Myocyte (in vitro differentiated cells): ENCODE data around the gene VPS52. TPM values are rescaled to one million over a fixed set of nuclear protein-coding genes. Genes with fewer than 3 reads are reported as not detected.

Experiments used
- DNase-seq: peaks from one replicate; pipeline ENCODE4 v3.0.0-alpha.2; 2012; ENCODE audit warnings: low read depth
- total RNA-seq: library from RNA; depleted of rRNA; stranded (reverse); fragments of >200 nt; gene quantifications from 2 replicates; pipeline ENCODE4 v1.2.3, GENCODE V29; 2014

VPS52 gene
- total RNA-seq, 1 donor from 2014 or later, result 45.9 TPM

DNA sequence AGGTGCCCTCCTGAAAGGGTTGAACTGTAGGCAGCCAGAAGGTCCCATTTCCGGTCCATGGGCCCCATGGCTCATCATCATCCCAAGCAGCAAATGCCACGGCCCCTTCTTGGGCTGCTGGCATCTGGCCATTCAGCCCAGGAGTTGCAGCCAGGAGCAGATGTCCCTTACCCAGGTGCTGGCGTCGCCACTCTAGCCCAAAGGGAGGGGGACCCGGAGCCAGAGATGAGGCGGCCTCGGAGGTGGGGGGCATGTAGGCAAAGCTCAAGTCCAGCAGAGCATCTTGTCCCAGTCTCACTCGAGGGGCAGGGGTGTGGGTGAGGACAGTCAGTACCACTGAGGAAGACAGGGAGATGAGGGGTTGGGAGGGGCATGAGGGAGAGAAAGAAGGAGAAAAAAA, 33.4 kb upstream of the VPS52 start:
- no peak for DNase-seq

DNA sequence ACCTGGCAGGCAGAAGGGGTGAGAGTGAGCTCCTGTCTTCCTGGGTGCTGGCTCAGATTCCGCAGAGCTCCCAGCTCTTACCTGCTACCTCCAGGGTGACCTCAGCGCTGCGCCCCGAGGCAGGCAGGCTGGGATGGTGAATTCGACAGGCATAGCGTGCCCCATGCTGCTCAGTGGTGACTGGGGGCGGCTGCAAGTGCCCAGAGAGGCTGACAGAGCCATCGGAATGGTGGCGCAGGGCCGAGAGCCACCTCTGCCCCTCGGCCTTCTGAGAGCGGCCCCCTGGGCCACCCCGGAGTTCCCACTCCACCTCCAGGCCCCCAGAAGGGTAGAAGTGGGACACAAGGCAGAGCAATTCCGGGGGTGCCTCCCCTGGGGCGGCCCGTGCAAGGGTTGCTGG, 32.5 kb upstream of the VPS52 start:
- no peak for DNase-seq

GRCh38 chr6:33301877-33302276, 30.2 kb upstream of the VPS52 start:
- DNase-seq, result no peak

DNA sequence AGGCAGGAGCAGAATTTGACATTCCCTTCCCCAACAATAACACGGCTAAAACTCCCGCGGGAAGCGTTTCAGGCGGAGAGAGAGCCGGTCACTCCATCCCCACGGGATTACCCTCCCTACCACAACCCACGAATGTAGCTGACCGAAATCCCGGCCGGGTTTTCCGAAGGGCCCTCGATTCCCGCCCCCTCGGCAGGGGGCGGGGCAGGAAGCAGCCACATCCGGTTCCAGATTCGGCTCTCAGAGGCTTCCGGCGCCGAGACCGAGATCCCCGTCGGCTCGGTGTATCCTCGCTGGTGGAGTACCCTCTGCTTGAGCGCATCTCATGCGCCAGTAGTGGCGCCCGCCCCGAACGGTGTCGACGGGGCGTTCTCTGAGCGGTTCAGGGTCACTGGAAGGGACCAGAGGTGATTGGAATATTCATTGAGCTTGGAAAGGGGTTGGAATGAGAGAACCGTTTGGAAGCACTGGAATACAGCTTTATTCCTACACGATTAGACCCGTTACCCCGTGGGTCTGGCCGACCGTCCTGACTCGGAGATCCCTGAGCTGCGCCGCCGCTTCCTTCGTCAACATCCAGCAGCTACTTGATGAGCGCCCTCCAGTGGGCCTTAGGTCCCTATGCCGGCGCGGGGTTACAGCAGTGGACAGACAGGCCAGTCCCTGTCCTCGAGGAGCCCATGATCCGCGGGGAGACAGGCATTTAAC, 27.7 kb upstream of the VPS52 start:
- DNase-seq, result peak; percentile 96

GRCh38 chr6:33298773-33299236, 27.1 kb upstream of the VPS52 start, which contains the start of gene RGL2:
Gene RGL2 (minus strand): TSS chr6:33298942. CDS start chr6:33298610, 332 bp downstream.
- DNase-seq, result peak; percentile 79

DNA sequence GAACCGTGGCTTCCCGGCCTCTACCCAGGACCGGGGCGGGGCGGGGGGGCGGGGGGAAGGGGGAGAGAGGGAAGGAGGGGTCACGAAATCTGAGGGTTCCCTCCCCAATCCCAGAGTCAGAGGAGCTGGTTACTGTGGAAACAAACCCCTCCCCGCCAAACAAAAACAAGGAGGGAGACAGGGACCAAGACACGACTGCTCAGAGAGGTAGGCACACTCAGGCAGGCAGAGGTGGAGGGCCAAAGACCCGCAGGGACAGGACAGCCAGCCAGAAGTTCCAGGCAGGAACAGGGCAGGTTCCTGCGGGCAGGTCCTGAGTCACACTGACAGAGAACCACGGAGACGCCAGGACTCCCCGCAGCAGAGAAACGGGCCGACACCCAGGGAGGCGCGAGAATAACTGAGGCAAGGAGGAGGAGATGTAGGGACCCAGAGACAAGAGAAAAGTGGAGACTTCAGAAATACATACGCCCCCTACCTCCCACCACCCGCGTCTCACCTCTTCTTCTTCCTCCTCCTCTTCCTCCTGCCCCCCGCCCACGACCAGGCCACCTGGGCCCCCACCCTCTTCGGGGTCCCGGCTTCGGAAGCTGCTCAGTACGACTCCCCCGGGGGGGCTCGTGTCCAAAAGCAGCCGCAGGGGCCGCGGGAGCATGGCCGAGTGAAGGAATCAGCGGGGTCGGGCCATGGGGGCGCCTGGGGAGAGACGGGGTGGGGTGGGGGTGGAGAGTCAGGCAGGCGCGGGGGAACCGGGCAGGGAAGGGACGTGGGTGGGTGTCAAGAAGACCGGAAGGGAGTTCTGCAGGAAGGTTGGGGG, 26.5 kb upstream of the VPS52 start:
- DNase-seq, result peak; percentile 82

- DNase-seq, result no peak
Observed at GRCh38 chr6:33297406-33297955, 25.8 kb upstream of the VPS52 start.

DNA sequence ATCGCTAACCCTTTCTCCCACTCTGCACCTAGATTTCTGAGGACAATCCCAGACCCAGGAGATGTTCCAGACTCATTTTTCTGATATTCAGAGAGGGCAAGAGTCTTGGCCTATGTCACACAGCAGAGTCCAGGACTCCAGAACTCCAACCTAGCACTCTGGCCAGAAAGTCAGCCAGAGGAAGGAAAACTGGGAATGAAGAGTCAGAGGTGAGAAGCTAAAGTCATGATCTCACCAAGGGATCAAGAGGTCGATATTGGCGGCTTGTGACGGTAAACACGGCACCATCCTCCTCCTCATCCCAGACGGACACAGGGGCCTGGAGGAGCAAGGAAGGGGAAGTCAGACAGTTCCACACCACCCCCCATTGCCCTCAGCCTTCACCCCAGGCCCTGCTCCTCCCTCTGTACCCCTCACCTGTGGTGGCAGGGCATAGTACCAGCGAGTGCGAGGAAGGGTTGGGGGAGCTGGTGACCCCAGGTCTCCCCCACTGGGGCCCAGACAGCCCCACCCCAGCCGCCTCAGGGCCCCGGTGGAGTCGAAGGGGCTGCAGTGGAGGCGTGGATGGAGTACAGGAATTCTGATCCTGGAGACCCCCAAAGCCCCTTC, 25.2 kb upstream of the VPS52 start:
- no peak for DNase-seq

GRCh38 chr6:33295621-33296369, 24.1 kb upstream of the VPS52 start:
- no peak for DNase-seq

- DNase-seq, result no peak
Observed at GRCh38 chr6:33294086-33294823, 22.6 kb upstream of the VPS52 start.

DNA sequence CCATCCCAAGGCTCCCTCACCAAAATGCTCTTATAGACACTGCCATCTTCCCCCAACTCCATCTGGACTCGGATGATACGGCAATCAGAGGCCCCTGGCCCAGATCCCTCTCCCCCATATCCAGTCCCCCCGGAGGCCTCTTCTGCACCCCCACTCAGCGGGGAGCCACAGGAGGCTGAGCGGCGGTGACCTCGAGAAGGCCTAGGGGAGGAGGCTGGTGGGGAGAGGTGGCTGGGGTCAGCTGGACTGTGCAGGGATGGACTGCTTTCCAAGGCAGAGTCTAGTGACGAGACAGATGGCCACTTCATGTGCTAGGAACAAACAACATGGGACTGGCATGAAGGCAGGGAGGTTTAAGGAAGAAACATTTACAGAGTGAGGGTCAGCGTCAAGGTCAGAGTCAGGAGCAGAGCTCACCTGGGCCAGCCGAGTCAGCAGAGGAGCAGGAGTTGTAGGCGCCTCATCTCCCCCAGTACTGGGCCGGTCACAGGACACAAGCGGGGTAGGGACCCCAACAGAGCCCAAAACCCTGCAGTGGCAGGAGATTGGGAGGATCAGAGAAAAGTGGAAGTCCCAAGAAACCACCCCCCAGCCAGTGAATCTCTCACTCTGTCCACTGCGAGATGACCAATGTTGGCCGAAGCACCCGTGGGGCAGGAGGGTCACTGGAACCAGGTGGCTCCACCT, 21.5 kb upstream of the VPS52 start:
- no peak for DNase-seq

- no peak for DNase-seq
Observed at GRCh38 chr6:33290459-33290858, 18.8 kb upstream of the VPS52 start.

- no peak for DNase-seq
Observed at GRCh38 chr6:33289784-33290315, 18.2 kb upstream of the VPS52 start.

- DNase-seq, result peak; percentile 94
Observed at GRCh38 chr6:33288921-33289783, 17.5 kb upstream of the VPS52 start, which contains the start of the genes PFDN6 and WDR46. Gene PFDN6 (plus strand): TSS chr6:33289601. CDS start chr6:33289857, 256 bp downstream. Gene WDR46 (minus strand): TSS chr6:33289239. CDS start chr6:33289170, 69 bp downstream.

DNA sequence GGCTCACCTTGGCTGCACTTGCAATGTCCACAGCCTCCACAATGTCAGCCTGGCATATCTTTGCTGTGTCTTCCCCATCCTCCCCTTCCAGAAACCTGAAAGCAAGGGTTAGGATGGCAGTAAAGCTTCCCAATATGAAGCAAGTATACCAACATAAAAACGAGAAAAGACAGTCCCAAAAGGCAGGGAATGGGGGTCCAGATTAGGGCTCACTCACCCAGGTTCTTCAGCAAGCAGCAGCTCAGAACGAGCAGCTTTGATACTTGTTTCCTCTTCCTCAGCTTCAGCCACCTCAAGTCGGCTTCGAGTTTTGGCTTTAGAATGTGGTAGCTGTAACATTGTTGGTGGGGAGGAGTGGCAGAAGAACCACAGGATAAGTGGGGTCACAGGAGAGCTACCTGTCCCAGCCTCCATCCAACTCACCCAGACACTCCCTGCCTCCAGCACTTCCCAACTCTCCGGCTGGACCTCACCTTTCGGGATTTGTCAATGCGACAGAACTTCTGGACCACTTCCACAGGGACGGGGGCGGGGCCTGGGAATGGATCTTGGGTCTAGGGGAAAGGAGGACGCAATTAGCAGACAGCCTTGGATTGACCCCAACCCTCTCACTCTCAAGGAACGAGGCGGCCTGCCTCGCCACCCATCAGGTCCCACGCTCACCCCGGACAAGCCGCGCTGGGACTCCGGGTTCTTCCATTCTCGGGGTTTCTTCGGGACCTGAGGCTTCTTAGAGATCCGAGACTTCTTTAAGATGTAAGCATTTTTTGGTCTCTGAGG, 16.7 kb upstream of the VPS52 start:
- no peak for DNase-seq

- no peak for DNase-seq
Observed at GRCh38 chr6:33286946-33287914, 15.6 kb upstream of the VPS52 start.
